HCT116 (cell line): Measurements from ENCODE around the gene PMEPA1. TPM values are rescaled to one million over a fixed set of nuclear protein-coding genes. Genes with fewer than 3 reads are reported as not detected.

Experiments
- ATAC-seq: fragments of 200-7000 bp; cut with Tn5 transposase; 2 replicates; pipeline ENCODE4 v1.9.1; 2020; ENCODE audit warnings: mild to moderate bottlenecking, moderate library complexity
- BruUV-seq: library from RNA; stranded (reverse); fragments of 400-500 nt; replicated peaks from 2 replicates; lab custom pipeline; 2021; lab: Mats Ljungman, UMichigan
- CTCF ChIA-PET: fragments of 300-600 bp; sonication (Branson Sonifier 250); formaldehyde crosslinking; loops from one replicate; lab custom pipeline; 2021; ENCODE audit warnings: antibody characterized with exemption; lab: Charles Lee
- POLR2A ChIA-PET: fragments of 300-600, 350-600 bp; sonication (Branson Sonifier 250); formaldehyde crosslinking; loops from one replicate; lab custom pipeline; 2021; ENCODE audit warnings: antibody characterized with exemption; lab: Charles Lee
- RAD21 ChIA-PET, 2 experiments: fragments of 300-600 bp; sonication (Branson Sonifier 250); formaldehyde crosslinking; loops; one replicate each; lab custom pipeline; 2023; ENCODE audit warnings: low total read pairs in 2 of 2; ENCODE audit not compliant: uncharacterized antibody in 2 of 2, unreplicated experiment in 2 of 2, low non-redundant PET in 1 of 2; lab: Charles Lee
- DNase-seq: peaks from one replicate; pipeline ENCODE4 v3.0.0-alpha.2; 2010; ENCODE audit warnings: low read depth, low spot score
- H2AFZ ChIP-seq: fragments of 200-600 bp; shearing (Covaris generic), sonication (generic); 2 replicates; pipeline ENCODE4 v1.6.1; 2017; ENCODE audit warnings: low read depth, mixed run types, mixed read lengths, antibody characterized with exemption, low read length; ENCODE audit not compliant: poor library complexity, severe bottlenecking
- H3K27ac ChIP-seq: 2 replicates; pipeline ENCODE4 v1.5.1; 2012; ENCODE audit warnings: low read depth, low read length
- H3K27me3 ChIP-seq: fragments of 200-600 bp; sonication (generic); 2 replicates; pipeline ENCODE4 v1.6.1; 2016; ENCODE audit warnings: mixed run types, low read length, mixed read lengths; ENCODE audit not compliant: insufficient read depth
- H3K36me3 ChIP-seq, 2 experiments: fragments of 200-500 bp in 1 of 2; fragments of 200-600 bp in 1 of 2; sonication (Bioruptor generic) in 1 of 2; sonication (generic) in 1 of 2; 2 replicates each; pipeline versions ENCODE4 v1.5.1 to v1.6.1; 2014 to 2016; ENCODE audit warnings: low read length in 2 of 2, inconsistent platforms in 1 of 2, mixed read lengths in 1 of 2, mixed run types in 1 of 2; ENCODE audit not compliant: insufficient read depth in 2 of 2, control insufficient read depth in 1 of 2
- H3K4me1 ChIP-seq, 2 experiments: fragments of 200-600 bp in 1 of 2; sonication (generic) in 1 of 2; 2 replicates each; pipeline versions ENCODE4 v1.5.1 to v1.6.1; 2012 to 2017; ENCODE audit warnings: low read length in 2 of 2, inconsistent platforms in 1 of 2, mild to moderate bottlenecking in 1 of 2, mixed read lengths in 1 of 2, mixed run types in 1 of 2, moderate library complexity in 1 of 2; ENCODE audit not compliant: insufficient read depth in 2 of 2, control insufficient read depth in 1 of 2
- H3K4me2 ChIP-seq: fragments of 200-600 bp; sonication (generic); 2 replicates; pipeline ENCODE4 v1.6.1; 2017; ENCODE audit warnings: mixed run types, low read length, mixed read lengths
- H3K4me3 ChIP-seq, 2 experiments: fragments of 200-600 bp in 1 of 2; sonication (generic) in 1 of 2; replicated peaks in 1 of 2; 2 replicates each; pipeline ENCODE4 v1.5.1; 2011 to 2016; ENCODE audit warnings: low read length in 2 of 2, control low read depth in 1 of 2, low read depth in 1 of 2, mild to moderate bottlenecking in 1 of 2, mixed read lengths in 1 of 2, mixed run types in 1 of 2
- H3K79me2 ChIP-seq: fragments of 200-600 bp; sonication (generic); 2 replicates; pipeline ENCODE4 v1.6.1; 2017; ENCODE audit warnings: mild to moderate bottlenecking, mixed run types, low read length, moderate library complexity, mixed read lengths; ENCODE audit not compliant: insufficient read depth
- H3K9ac ChIP-seq: fragments of 200-600 bp; sonication (generic); 2 replicates; pipeline ENCODE4 v1.6.1; 2016; ENCODE audit warnings: low read length, mixed read lengths
- H3K9me2 ChIP-seq: fragments of 200-600 bp; sonication (generic), shearing (Covaris generic); 2 replicates; pipeline ENCODE4 v1.6.1; 2017; ENCODE audit warnings: mixed run types, mild to moderate bottlenecking, moderate library complexity; ENCODE audit not compliant: insufficient read depth
- H3K9me3 ChIP-seq, 2 experiments: fragments of 200-500 bp in 1 of 2; fragments of 200-600 bp in 1 of 2; sonication (Bioruptor generic) in 1 of 2; sonication (generic) in 1 of 2; 2 replicates each; pipeline ENCODE4 v1.6.1; 2014 to 2017; ENCODE audit warnings: low read length in 2 of 2, mixed read lengths in 2 of 2, inconsistent platforms in 1 of 2, low read depth in 1 of 2, mild to moderate bottlenecking in 1 of 2, mixed run types in 1 of 2, moderate library complexity in 1 of 2; ENCODE audit not compliant: control insufficient read depth in 1 of 2, insufficient read depth in 1 of 2
- H4K20me1 ChIP-seq: fragments of 200-600 bp; sonication (generic), shearing (Covaris generic); 2 replicates; pipeline ENCODE4 v1.6.1; 2017; ENCODE audit warnings: mixed run types, mild to moderate bottlenecking, moderate library complexity; ENCODE audit not compliant: insufficient read depth
- CBX3 ChIP-seq: IDR thresholded peaks from 2 replicates; pipeline ENCODE4 v1.6.1; 2012; ENCODE audit warnings: low read depth
- CEBPB ChIP-seq: IDR thresholded peaks from 2 replicates; pipeline ENCODE4 v1.6.1; 2012; ENCODE audit warnings: low read depth
- EGR1 ChIP-seq: IDR thresholded peaks from 2 replicates; pipeline ENCODE4 v1.6.1; 2012; ENCODE audit warnings: low read depth
- ELF1 ChIP-seq: IDR thresholded peaks from 2 replicates; pipeline ENCODE4 v1.6.1; 2012; ENCODE audit warnings: low read depth, borderline replicate concordance
- EZH2 ChIP-seq: fragments of 200-600 bp; sonication (generic); IDR thresholded peaks from 2 replicates; pipeline ENCODE4 v1.6.1; 2017; ENCODE audit warnings: antibody characterized with exemption, mixed run types
- EZH2phosphoT487 ChIP-seq: fragments of 200-600 bp; IDR thresholded peaks from 2 replicates; pipeline ENCODE4 v1.6.1; 2018; ENCODE audit warnings: antibody characterized with exemption, borderline replicate concordance
- FOSL1 ChIP-seq: IDR thresholded peaks from 2 replicates; pipeline ENCODE4 v1.6.1; 2012; ENCODE audit warnings: low read depth
- JUND ChIP-seq: IDR thresholded peaks from 2 replicates; pipeline ENCODE4 v1.6.1; 2012
- RAD21 ChIP-seq: IDR thresholded peaks from 2 replicates; pipeline ENCODE4 v1.6.1; 2012; ENCODE audit warnings: low read depth, mild to moderate bottlenecking
- SIN3A ChIP-seq: IDR thresholded peaks from 2 replicates; pipeline ENCODE4 v1.6.1; 2012; ENCODE audit warnings: low read depth
- SP1 ChIP-seq: IDR thresholded peaks from 2 replicates; pipeline ENCODE4 v1.6.1; 2012; ENCODE audit warnings: low read depth
- SRF ChIP-seq: IDR thresholded peaks from 2 replicates; pipeline ENCODE4 v1.6.1; 2012; ENCODE audit warnings: low read depth
- TCF7L2 ChIP-seq: IDR thresholded peaks from 2 replicates; pipeline ENCODE4 v1.7.0; 2011; ENCODE audit warnings: borderline replicate concordance, inconsistent platforms; ENCODE audit not compliant: insufficient read depth, insufficient read length; ENCODE audit errors: extremely low read depth
- YY1 ChIP-seq: IDR thresholded peaks from 2 replicates; pipeline ENCODE4 v1.6.1; 2011; ENCODE audit warnings: low read length, low read depth, moderate library complexity, mild to moderate bottlenecking; ENCODE audit not compliant: insufficient replicate concordance; ENCODE audit errors: extremely low read depth
- ZFX ChIP-seq: fragments of 450-650 bp; IDR thresholded peaks from 2 replicates; pipeline ENCODE4 v1.6.1; 2017
- ZNF274 ChIP-seq: fragments of 200-500 bp; sonication (Bioruptor generic); IDR thresholded peaks from 2 replicates; pipeline ENCODE4 v1.6.1; 2014; ENCODE audit warnings: mild to moderate bottlenecking, low read depth, low read length, inconsistent platforms
- intact Hi-C: fragments of 100-400 bp; cut with micrococcal nuclease; formaldehyde crosslinking; loops from 2 replicates; pipeline ENCODE4 v1.10.0; 2022
- total RNA-seq: library from RNA; stranded (reverse); gene quantifications from one replicate; pipeline ENCODE4 v1.2.1, GENCODE V29; 2021; ENCODE audit not compliant: unreplicated experiment
- TF ChIP-seq, protein P1 (sequence below): IDR thresholded peaks from 2 replicates; pipeline ENCODE4 v1.6.1; 2012; ENCODE audit warnings: low read depth
- TF ChIP-seq, protein P2 (sequence below): IDR thresholded peaks from 2 replicates; pipeline ENCODE4 v1.6.1; 2012
- TF ChIP-seq, protein P3 (sequence below): IDR thresholded peaks from 2 replicates; pipeline ENCODE4 v1.6.1; 2012

The PMEPA1 gene
- total RNA-seq, 1 experiment from 2014 or later, result 0.64 TPM

DNA sequence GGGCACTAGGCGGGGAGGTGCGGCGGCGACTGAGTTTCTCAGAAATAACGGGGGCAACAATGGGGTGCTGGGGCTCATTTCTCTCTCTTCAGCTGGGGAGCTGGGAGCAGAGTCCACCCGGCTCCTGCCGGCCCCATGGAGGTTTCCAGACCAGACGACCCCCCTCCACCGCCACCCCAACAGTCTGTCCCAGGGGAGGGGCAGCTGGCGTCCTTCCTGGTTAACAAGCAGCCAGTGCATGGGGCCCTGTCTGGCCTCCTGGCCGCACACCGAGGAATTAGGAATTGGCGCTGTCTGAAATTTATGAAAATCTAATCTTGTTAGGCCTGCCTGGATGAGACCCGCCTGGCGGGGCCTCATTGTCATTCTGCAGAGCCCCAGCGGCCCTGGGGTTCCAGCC lies 42.4 kb downstream of the PMEPA1 start:
- POLR2A ChIA-PET, result no interaction called here
- no peak overlapping the region for H3K27ac ChIP-seq
- TF ChIP-seq EZH2phosphoT487 (no peak), EZH2 (no peak)
- TF ChIP-seq, all 23 proteins: peak for 0
- 0 out of 2 replicates have a peak, but pooled peaks cover 8% of the 10 kb centered on the region for H3K27me3 ChIP-seq
- ATAC-seq, result no peak
- H2AFZ ChIP-seq, result no peak overlapping the region
- H4K20me1 ChIP-seq, result no peaks in the 10 kb centered on the region
- no peak overlapping the region for H3K4me2 ChIP-seq
- RAD21 ChIA-PET, result no interaction called here
- no peaks in the 10 kb centered on the region for H3K9me3 ChIP-seq
- intact Hi-C loops, result no loop called here
- no peaks in the 10 kb centered on the region for H3K36me3 ChIP-seq
- DNase-seq, result no peak
- no TSS peak for BruUV-seq
- no peaks in the 10 kb centered on the region for H3K9me2 ChIP-seq
- H3K9ac ChIP-seq, result no peak overlapping the region
- no peak overlapping the region for H3K4me3 ChIP-seq
- no peaks in the 10 kb centered on the region for H3K4me1 ChIP-seq
- CTCF ChIA-PET, result no interaction called here
- no peaks in the 10 kb centered on the region for H3K79me2 ChIP-seq

DNA sequence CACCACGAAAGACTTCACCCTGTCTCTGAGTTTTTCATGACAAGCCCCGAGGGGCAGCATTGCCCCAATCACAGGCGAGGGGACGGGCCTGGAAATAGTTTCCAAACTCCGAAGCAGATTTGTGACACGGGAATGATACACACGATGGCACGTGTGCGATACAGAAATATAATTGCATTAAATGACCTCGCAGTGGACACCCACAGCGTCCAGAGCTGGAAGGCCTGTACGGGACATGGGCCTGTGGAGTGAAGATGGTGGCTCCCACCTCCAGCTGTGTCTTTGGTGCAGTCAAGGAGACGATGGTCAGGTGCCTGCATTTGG lies 43.0 kb downstream of the PMEPA1 start:
- DNase-seq, result no peak
- H3K4me3 ChIP-seq, result no peak overlapping the region
- H3K9me3 ChIP-seq, result no peaks in the 10 kb centered on the region
- no peak for TF ChIP-seq EZH2phosphoT487
- no peak for TF ChIP-seq RAD21
- TF ChIP-seq EZH2, result no peak
- no peak for TF ChIP-seq SIN3A
- no peak for TF ChIP-seq YY1
- TF ChIP-seq, protein P1, sequence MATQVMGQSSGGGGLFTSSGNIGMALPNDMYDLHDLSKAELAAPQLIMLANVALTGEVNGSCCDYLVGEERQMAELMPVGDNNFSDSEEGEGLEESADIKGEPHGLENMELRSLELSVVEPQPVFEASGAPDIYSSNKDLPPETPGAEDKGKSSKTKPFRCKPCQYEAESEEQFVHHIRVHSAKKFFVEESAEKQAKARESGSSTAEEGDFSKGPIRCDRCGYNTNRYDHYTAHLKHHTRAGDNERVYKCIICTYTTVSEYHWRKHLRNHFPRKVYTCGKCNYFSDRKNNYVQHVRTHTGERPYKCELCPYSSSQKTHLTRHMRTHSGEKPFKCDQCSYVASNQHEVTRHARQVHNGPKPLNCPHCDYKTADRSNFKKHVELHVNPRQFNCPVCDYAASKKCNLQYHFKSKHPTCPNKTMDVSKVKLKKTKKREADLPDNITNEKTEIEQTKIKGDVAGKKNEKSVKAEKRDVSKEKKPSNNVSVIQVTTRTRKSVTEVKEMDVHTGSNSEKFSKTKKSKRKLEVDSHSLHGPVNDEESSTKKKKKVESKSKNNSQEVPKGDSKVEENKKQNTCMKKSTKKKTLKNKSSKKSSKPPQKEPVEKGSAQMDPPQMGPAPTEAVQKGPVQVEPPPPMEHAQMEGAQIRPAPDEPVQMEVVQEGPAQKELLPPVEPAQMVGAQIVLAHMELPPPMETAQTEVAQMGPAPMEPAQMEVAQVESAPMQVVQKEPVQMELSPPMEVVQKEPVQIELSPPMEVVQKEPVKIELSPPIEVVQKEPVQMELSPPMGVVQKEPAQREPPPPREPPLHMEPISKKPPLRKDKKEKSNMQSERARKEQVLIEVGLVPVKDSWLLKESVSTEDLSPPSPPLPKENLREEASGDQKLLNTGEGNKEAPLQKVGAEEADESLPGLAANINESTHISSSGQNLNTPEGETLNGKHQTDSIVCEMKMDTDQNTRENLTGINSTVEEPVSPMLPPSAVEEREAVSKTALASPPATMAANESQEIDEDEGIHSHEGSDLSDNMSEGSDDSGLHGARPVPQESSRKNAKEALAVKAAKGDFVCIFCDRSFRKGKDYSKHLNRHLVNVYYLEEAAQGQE, result no peak
- TF ChIP-seq CEBPB, result no peak
- no peak for TF ChIP-seq ZNF274
- TF ChIP-seq FOSL1, result no peak
- TF ChIP-seq, protein P2, sequence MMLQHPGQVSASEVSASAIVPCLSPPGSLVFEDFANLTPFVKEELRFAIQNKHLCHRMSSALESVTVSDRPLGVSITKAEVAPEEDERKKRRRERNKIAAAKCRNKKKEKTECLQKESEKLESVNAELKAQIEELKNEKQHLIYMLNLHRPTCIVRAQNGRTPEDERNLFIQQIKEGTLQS, result no peak
- no peak for TF ChIP-seq TCF7L2
- no peak for TF ChIP-seq SP1
- no peak for TF ChIP-seq ZFX
- no peak for TF ChIP-seq ELF1
- no peak for TF ChIP-seq JUND
- TF ChIP-seq SRF, result no peak
- TF ChIP-seq CBX3, result no peak
- TF ChIP-seq EGR1, result no peak
- TF ChIP-seq, protein P3, sequence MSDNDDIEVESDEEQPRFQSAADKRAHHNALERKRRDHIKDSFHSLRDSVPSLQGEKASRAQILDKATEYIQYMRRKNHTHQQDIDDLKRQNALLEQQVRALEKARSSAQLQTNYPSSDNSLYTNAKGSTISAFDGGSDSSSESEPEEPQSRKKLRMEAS, result no peak
- BruUV-seq, result no TSS peak
- H3K36me3 ChIP-seq, result no peaks in the 10 kb centered on the region
- ChIA-PET RAD21 (no interaction called here), CTCF (no interaction called here), POLR2A (no interaction called here)
- no peaks in the 10 kb centered on the region for H3K9me2 ChIP-seq
- H3K27me3 ChIP-seq, result 0 out of 2 replicates have a peak, but pooled peaks cover 8% of the 10 kb centered on the region
- H2AFZ ChIP-seq, result no peak overlapping the region
- H3K79me2 ChIP-seq, result no peaks in the 10 kb centered on the region
- intact Hi-C loops, result no loop called here
- no peaks in the 10 kb centered on the region for H3K4me1 ChIP-seq
- H3K4me2 ChIP-seq, result no peak overlapping the region
- no peak for ATAC-seq
- H3K9ac ChIP-seq, result no peak overlapping the region
- no peak overlapping the region for H3K27ac ChIP-seq
- H4K20me1 ChIP-seq, result no peaks in the 10 kb centered on the region
